Measurements from ENCODE around the gene NQO2. TPM values are rescaled to one million over a fixed set of nuclear protein-coding genes. Genes with fewer than 3 reads are reported as not detected.
"Not testable (repeated sequence)": the region's sequence is repeated elsewhere in the genome, so short reads cannot be mapped to it uniquely, and the experiment has no call there.

NQO2 gene
- total and polyA plus RNA-seq, 2 of the 13 experiments (the other 11 are each of a cell fraction or from before 2014, with no cell fraction given), result 32.2 to 56.5 TPM

DNA sequence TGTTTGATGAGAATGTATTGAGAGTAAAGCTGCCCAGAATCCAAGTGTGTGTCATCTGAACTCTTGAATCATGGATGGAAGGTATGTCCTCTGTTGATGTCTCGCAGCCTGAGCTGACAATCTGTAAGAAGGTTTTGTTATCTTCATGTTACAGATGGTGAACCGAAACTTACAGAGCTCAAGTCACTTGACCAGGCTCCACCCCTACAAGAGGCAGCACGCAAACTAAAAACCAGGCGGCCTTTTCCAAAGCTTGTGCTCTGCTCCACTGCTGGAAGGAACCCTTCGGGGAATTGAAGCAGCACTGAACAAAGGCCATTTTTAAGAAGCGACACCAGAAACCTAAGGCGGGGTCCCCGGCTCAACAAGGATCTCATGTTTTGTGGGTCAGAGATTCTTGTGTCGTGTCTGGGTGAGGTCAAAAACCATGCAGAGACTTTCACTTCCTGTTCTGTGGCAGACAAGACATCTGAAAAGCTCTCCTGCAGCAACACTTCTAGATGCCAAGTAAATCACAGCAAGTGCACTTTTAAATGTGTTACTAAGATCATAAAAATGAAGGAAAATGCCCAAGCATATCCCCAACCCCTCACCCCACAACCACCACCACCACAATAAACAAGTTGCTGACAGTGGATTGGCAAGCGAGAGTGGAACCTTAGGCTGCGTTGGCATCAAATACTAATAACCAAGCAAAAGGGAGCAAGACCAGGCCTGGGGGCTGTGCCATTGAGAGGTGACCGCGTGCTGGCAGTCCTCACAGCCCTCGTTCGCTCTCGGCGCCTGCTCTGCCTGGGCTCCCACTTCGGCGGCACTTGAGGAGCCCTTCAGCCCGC is 27.3 kb downstream of the NQO2 start (continued):
- TF ChIP-seq ZFP82 (CRISPR knock-in tag; IDR thresholded peaks at IDR 0.05; ENCODE audit: borderline replicate concordance), result no peak
- no peak for TF ChIP-seq RBAK (CRISPR knock-in tag; IDR thresholded peaks at IDR 0.05)
- TF ChIP-seq SOX5 (CRISPR knock-in tag; IDR thresholded peaks at IDR 0.05; ENCODE audit: borderline replicate concordance), result no peak
- TF ChIP-seq, protein P1, sequence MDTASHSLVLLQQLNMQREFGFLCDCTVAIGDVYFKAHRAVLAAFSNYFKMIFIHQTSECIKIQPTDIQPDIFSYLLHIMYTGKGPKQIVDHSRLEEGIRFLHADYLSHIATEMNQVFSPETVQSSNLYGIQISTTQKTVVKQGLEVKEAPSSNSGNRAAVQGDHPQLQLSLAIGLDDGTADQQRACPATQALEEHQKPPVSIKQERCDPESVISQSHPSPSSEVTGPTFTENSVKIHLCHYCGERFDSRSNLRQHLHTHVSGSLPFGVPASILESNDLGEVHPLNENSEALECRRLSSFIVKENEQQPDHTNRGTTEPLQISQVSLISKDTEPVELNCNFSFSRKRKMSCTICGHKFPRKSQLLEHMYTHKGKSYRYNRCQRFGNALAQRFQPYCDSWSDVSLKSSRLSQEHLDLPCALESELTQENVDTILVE (CRISPR knock-in tag; IDR thresholded peaks at IDR 0.05), result no peak
- TF ChIP-seq TEAD2 (CRISPR knock-in tag; IDR thresholded peaks at IDR 0.05), result no peak

DNA sequence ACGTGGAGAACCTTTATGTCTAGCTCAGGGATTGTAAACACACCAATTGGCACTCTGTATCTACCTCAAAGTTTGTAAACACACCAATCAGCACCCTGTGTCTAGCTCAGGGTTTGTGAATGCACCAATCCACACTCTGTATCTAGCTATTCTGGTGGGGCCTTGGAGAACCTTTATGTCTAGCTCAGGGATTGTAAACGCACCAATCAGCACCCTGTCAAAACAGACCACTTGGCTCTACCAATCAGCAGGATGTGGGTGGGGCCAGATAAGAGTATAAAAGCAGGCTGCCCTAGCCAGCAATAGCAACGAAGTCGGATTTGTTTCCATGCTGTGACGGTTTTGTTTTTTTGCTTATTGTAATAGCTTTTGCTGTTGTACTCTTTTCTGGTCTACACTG is 28.5 kb downstream of the NQO2 start:
- H3K4me2 ChIP-seq (ENCODE audit: low read depth, low read length); H3K9me3 ChIP-seq (ENCODE audit: low read length); H3K27me3 ChIP-seq (ENCODE audit: control insufficient read depth in 1 of 2, insufficient read depth in 2 of 2, low read length in 2 of 2); H3K36me3 ChIP-seq (replicated peaks in 1 of 2; ENCODE audit: control insufficient read depth in 1 of 2, insufficient read depth in 2 of 2, low read length in 2 of 2); DNase-seq (ENCODE audit: low spot score); POLR2A ChIA-PET; H3K4me3 ChIP-seq (replicated peaks in 1 of 3; ENCODE audit: insufficient read depth in 1 of 3, low read depth in 2 of 3, low read length in 3 of 3); H3K79me2 ChIP-seq (ENCODE audit: insufficient read depth, low read length); CTCF ChIA-PET (ENCODE audit: low intra/inter-chr PET ratio, low total read pairs); H4K20me1 ChIP-seq (ENCODE audit: insufficient read depth, low read length); H3K27ac ChIP-seq (ENCODE audit: extremely low read length, insufficient read depth, low read length); intact Hi-C loops (cut with micrococcal nuclease; ENCODE audit: unreplicated experiment); BruUV-seq (replicated peaks); H3K9ac ChIP-seq (ENCODE audit: insufficient read depth, low read depth, low read length); H2AFZ ChIP-seq (ENCODE audit: low read length); ATAC-seq; in situ Hi-C loops (cut with HindIII; ENCODE audit: extremely low pct_ligation_motif_present, low pct_unique_long_range_greater_than_20kb); FAIRE-seq: not testable (repeated sequence)
- 63% methylated on average over 5 of the region's 5 CpGs for WGBS (ENCODE audit: low lambda C conversion rate)
- H3K4me1 ChIP-seq (ENCODE audit: insufficient read depth, low read length), result peaks cover 29% of the 10 kb centered on the region
- TF ChIP-seq NFYC (CRISPR knock-in tag; IDR thresholded peaks at IDR 0.05), result peak; percentile 71
- 0 out of 4 replicates have a peak, but pooled peaks of 1 of the 2 experiments have one; percentile 27 for TF ChIP-seq POLR2A (IDR thresholded peaks at IDR 0.05; ENCODE audit: insufficient read depth in 1 of 2, low read depth in 2 of 2, low read length in 2 of 2)
- peak; percentile 73 for TF ChIP-seq NFYB (CRISPR knock-in tag; IDR thresholded peaks at IDR 0.05)
